ENCODE measurements around the gene NRXN3.

- TF ChIP-seq SUZ12 (IDR thresholded peaks at IDR 0.05) (no peak), FOXM1 (IDR thresholded peaks at IDR 0.05; ENCODE audit: borderline replicate concordance) (no peak), FOXA1 (IDR thresholded peaks at IDR 0.05) (no peak), SP1 (IDR thresholded peaks at IDR 0.05) (no peak), BHLHE40 (IDR thresholded peaks at IDR 0.05; ENCODE audit: borderline replicate concordance) (no peak), ARNT (IDR thresholded peaks at IDR 0.05) (no peak), TARDBP (IDR thresholded peaks at IDR 0.05) (no peak), PKNOX1 (IDR thresholded peaks at IDR 0.05) (no peak), CTBP1 (IDR thresholded peaks at IDR 0.05; ENCODE audit: borderline replicate concordance) (no peak), ELF4 (IDR thresholded peaks at IDR 0.05) (no peak), HDGF (IDR thresholded peaks at IDR 0.05; ENCODE audit: borderline replicate concordance) (no peak), NFRKB (IDR thresholded peaks at IDR 0.05) (no peak), ZNF384 (IDR thresholded peaks at IDR 0.05) (no peak), FOXK2 (IDR thresholded peaks at IDR 0.05) (no peak)
These were observed 594.1 kb downstream of the NRXN3 start for GRCh38 chr14:78764240-78764639.

All from HEK293T (cell line).